Duodenal mucosa (tissue), 2 donors: ENCODE results near the gene TBC1D1.

Experiments used
- H3K27ac ChIP-seq: one replicate; pipeline ENCODE4 v1.7.0; 2013; ENCODE audit warnings: low read depth, low read length
- H3K27me3 ChIP-seq, 2 donors: one replicate each; pipeline ENCODE4 v1.7.0; 2013; ENCODE audit warnings: low read length in 2 of 2, control low read depth in 1 of 2; ENCODE audit not compliant: insufficient read depth in 2 of 2, control insufficient read depth in 1 of 2
- H3K36me3 ChIP-seq, 2 donors: one replicate each; pipeline ENCODE4 v1.7.0; 2013; ENCODE audit warnings: low read length in 2 of 2, control low read depth in 1 of 2; ENCODE audit not compliant: insufficient read depth in 2 of 2, control insufficient read depth in 1 of 2
- H3K4me1 ChIP-seq, 2 donors: one replicate each; pipeline ENCODE4 v1.7.0; 2013; ENCODE audit warnings: low read length in 2 of 2, control low read depth in 1 of 2; ENCODE audit not compliant: insufficient read depth in 2 of 2, control insufficient read depth in 1 of 2
- H3K4me3 ChIP-seq, 2 donors: one replicate each; pipeline ENCODE4 v1.7.0; 2013; ENCODE audit warnings: low read length in 2 of 2, low read depth in 1 of 2
- H3K9ac ChIP-seq, 2 donors: one replicate each; pipeline ENCODE4 v1.7.0; 2013; ENCODE audit warnings: low read length in 2 of 2, low read depth in 1 of 2
- H3K9me3 ChIP-seq, 2 donors: one replicate each; pipeline ENCODE4 v1.7.0; 2013; ENCODE audit warnings: low read length in 2 of 2, control low read depth in 1 of 2; ENCODE audit not compliant: control insufficient read depth in 1 of 2

TBC1D1 gene

DNA sequence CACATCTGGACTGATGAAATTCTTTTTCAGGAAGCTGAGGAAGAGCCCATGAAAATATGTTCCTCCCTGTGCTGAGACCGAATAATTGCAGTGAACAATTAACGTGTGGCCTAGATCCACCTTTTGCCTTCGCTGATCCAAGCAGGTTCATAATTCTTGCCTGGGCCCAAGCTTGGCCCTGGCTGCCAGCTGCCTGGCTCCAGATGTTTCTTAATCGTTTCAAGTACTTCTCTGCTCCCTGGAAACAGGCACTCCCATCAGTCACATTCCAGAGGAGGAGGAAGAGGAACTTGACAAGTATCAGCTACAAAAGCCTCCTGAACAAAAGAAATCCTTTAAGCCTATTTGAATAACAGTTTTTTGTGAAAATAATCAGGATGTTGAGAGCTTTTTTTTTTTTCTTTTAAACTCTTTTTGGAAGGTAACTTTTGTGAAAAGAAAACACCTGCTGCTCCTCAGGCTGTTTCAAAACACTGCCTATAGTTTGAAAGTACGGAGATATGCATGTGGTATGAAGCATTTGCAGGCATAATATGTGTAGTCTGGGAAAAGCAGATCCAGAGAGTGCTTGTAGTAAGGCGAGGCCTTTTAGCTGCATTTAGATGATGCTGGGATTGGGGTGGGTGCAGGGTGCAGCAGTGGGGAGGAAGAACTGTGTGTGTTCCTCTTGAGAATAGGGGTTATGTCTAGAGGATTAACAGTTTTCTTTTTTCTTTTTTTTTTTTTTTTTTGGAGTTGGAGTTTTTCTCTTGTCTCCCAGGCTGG lies 223.7 kb downstream of the TBC1D1 start:
- Histone ChIP-seq H3K9me3 (no peaks in the 10 kb centered on the region), H3K27me3 (no peaks in the 10 kb centered on the region), H3K4me3 (no peak overlapping the region), H3K4me1 (peaks cover 8 to 21% of the 10 kb centered on the region in 2 donors), H3K27ac (no peak overlapping the region), H3K36me3 (peaks cover 16 to 29% of the 10 kb centered on the region in 2 donors), H3K9ac (no peak overlapping the region)

DNA sequence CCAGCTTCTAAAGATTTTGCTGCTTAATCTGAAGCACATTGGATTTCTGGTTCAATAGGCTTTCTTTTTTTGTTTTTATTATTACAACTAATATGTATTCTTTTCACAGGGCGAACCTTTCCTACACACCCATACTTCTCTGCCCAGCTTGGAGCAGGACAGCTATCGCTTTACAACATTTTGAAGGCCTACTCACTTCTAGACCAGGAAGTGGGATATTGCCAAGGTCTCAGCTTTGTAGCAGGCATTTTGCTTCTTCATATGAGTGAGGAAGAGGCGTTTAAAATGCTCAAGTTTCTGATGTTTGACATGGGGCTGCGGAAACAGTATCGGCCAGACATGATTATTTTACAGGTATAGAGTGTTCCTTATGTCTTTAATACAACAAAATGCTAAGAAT lies 224.7 kb downstream of the TBC1D1 start:
- H3K4me3 ChIP-seq, result no peak overlapping the region
- H3K9me3 ChIP-seq, result no peaks in the 10 kb centered on the region
- no peak overlapping the region for H3K9ac ChIP-seq
- H3K27ac ChIP-seq, result no peak overlapping the region
- H3K36me3 ChIP-seq, result peaks cover 20 to 37% of the 10 kb centered on the region in 2 donors
- H3K4me1 ChIP-seq, result peaks cover 0 to 10% of the 10 kb centered on the region in 2 donors
- no peaks in the 10 kb centered on the region for H3K27me3 ChIP-seq

DNA sequence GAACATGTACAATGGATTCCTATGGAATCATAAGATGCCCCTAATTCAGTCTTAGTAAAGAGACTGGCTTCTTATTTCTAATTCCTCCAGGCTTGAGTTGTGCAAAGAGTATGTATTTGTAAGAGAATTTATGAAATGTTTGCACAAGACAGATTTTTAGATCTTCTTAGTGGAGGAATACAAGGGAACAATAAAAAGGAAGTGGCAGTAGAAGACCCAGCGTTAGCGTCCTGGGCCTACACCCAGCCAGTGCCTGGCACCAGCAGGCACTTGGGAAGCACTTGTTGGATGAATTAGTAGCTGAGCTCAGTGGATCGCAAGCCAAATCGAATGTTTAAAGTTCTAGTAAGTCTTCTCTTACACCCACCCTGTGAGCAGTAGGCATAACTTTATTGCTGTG lies 226.7 kb downstream of the TBC1D1 start:
- H3K27me3 ChIP-seq, result no peaks in the 10 kb centered on the region
- no peak overlapping the region for H3K4me3 ChIP-seq
- peaks cover 0 to 6% of the 10 kb centered on the region in 2 donors for H3K4me1 ChIP-seq
- no peaks in the 10 kb centered on the region for H3K9me3 ChIP-seq
- no peak overlapping the region for H3K9ac ChIP-seq
- H3K27ac ChIP-seq, result no peak overlapping the region
- H3K36me3 ChIP-seq, result peaks cover 20 to 45% of the 10 kb centered on the region in 2 donors

DNA sequence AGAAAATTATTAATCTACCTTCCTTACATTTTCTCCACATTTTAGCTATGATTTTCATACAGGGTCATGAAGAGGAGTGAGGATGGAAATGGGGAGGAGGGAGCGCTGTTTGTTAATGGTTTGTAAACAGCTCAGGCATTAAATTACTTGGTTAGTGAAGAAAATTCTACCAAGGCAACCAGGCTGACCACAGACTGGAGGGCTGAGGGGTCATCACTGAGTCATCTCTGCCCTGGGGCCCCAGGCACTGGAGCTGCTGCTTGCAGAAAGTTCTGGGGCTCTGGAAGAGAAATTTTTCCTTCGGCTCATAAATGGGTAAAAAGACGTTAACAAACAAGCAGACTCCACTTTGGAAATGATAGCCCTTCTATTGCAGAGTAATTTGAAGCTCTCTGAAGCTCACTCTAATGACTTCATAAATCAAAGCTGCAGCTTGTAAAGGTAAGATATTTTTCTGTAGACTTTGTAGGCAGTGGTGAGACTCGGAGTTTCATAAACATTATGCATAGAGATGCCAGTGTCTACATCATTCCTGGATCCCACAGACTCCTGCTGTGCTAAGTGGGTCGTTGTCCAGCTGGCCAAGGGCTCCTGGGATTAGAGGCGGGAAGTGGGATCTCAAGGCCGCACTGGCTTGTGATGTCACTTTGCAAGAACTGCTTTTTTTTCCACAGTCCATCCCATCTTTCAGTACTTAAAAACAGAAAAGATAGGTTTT lies 228.9 kb downstream of the TBC1D1 start:
- no peak overlapping the region for H3K27ac ChIP-seq
- H3K9ac ChIP-seq, result no peak overlapping the region
- peaks cover 20 to 47% of the 10 kb centered on the region in 2 donors for H3K36me3 ChIP-seq
- H3K9me3 ChIP-seq, result no peaks in the 10 kb centered on the region
- no peaks in the 10 kb centered on the region for H3K4me1 ChIP-seq
- no peak overlapping the region for H3K4me3 ChIP-seq
- H3K27me3 ChIP-seq, result no peaks in the 10 kb centered on the region

DNA sequence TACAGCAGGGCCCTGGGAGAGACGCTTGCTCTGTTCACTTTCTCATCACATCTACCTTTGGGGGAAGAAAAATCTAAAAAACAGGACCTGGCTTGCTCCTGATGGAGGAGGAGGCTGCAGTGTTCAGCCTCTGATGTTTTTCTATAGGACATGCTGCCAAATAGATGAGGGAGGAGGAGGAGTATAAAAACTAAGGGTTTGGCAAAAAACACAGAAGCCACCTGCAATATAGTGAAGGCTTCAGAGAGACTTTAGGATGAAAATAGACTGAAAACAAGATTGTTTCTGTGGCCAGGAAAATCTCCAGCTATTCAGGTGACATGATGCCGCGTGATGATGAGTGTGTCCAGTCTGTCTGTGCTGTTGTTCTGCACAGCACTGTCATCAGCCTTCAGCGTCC lies 229.9 kb downstream of the TBC1D1 start:
- H3K27ac ChIP-seq, result no peak overlapping the region
- H3K36me3 ChIP-seq, result peaks cover 20 to 53% of the 10 kb centered on the region in 2 donors
- H3K4me3 ChIP-seq, result no peak overlapping the region
- H3K9me3 ChIP-seq, result no peaks in the 10 kb centered on the region
- H3K9ac ChIP-seq, result no peak overlapping the region
- H3K27me3 ChIP-seq, result no peaks in the 10 kb centered on the region
- no peaks in the 10 kb centered on the region for H3K4me1 ChIP-seq

DNA sequence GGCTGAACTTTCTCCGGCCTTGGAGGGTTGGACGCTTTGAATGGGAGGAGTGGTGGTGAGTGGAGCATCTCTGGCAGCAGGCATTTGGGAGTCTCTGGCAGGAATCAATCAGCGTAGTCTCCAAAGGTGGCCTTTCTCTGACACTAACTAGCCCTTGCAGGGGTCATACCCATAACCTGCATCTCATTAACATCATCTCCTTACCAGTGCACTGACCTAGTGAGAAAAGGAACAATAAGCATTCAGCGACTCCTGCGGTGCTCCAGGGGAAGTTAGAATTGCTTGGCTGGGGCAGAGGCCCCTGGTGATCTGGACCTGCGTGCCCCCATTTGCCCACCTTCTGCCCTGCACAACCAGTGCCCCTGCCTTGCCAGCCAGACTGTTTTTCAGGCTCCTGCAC lies 231.2 kb downstream of the TBC1D1 start:
- H3K4me1 ChIP-seq, result no peaks in the 10 kb centered on the region
- H3K4me3 ChIP-seq, result no peak overlapping the region
- no peaks in the 10 kb centered on the region for H3K27me3 ChIP-seq
- H3K36me3 ChIP-seq, result peaks cover 10 to 50% of the 10 kb centered on the region in 2 donors
- H3K27ac ChIP-seq, result no peak overlapping the region
- H3K9ac ChIP-seq, result no peak overlapping the region
- H3K9me3 ChIP-seq, result no peaks in the 10 kb centered on the region

DNA sequence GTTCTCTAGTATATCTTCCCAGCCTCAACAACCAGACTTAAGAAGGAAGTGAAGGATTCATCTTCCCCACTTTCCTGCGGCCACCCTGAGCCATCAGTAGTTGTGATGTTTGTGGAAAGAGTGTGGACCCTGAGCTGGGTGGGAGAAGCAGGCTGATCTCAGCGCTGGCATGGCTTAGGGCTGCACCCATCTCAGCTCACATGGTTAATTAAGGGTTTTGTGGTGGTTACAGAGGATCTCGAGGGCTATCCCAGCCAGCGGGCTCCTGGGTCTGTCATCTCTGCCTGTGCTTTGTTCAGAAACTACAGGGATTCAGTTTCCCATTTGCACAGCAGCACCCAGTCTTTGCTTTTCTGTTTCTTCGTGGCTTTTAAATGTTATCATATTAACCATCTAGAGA lies 232.7 kb downstream of the TBC1D1 start:
- no peak overlapping the region for H3K4me3 ChIP-seq
- H3K9me3 ChIP-seq, result no peaks in the 10 kb centered on the region
- H3K36me3 ChIP-seq, result peaks cover 4 to 40% of the 10 kb centered on the region in 2 donors
- peaks cover 4 to 5% of the 10 kb centered on the region in 2 donors for H3K4me1 ChIP-seq
- H3K27ac ChIP-seq, result no peak overlapping the region
- H3K27me3 ChIP-seq, result no peaks in the 10 kb centered on the region
- no peak overlapping the region for H3K9ac ChIP-seq

DNA sequence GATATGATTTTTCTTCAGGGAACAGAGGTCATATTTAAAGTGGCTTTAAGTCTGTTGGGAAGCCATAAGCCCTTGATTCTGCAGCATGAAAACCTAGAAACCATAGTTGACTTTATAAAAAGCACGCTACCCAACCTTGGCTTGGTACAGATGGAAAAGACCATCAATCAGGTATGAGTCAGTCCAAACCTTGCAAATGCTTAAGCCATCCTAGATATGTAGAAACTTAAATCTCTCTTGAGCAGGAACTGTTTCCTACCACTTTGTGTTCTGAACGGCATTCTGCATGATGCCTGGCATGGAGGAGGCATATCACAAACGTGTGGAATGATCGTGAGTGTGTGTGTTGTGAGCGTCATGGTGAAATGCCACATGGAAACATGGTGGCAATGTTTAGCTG lies 234.1 kb downstream of the TBC1D1 start:
- no peak overlapping the region for H3K4me3 ChIP-seq
- H3K27ac ChIP-seq, result no peak overlapping the region
- peaks cover 16 to 18% of the 10 kb centered on the region in 2 donors for H3K4me1 ChIP-seq
- H3K9ac ChIP-seq, result no peak overlapping the region
- H3K9me3 ChIP-seq, result no peaks in the 10 kb centered on the region
- peaks cover 2 to 34% of the 10 kb centered on the region in 2 donors for H3K36me3 ChIP-seq
- no peaks in the 10 kb centered on the region for H3K27me3 ChIP-seq

DNA sequence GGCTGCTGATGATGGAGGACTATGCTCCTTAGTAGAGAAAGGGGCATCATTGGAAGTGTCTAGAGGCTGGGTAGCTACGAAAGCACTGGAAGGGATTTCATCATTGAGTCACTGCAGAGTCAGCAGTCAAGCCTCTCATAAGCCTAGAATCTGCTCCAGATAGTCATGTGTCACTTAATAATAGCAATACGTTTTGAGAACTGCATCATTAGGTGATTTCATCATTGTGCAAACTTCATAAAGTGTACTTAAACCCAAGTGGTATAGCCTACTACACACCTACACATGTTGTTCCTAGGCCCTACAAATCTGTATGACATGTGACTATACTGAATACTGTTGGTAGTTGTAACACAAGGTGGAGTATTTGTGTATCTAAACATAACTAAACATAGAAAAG lies 234.9 kb downstream of the TBC1D1 start:
- H3K9ac ChIP-seq, result no peak overlapping the region

More for the DNA sequence above, 234.9 kb downstream of the TBC1D1 start:
- no peak overlapping the region for H3K27ac ChIP-seq
- H3K27me3 ChIP-seq, result no peaks in the 10 kb centered on the region
- peaks cover 20 to 23% of the 10 kb centered on the region in 2 donors for H3K4me1 ChIP-seq
- H3K9me3 ChIP-seq, result no peaks in the 10 kb centered on the region
- H3K36me3 ChIP-seq, result peaks cover 0 to 26% of the 10 kb centered on the region in 2 donors
- no peak overlapping the region for H3K4me3 ChIP-seq
